Panc1 (cell line): ENCODE data around the gene MGMT.

Experiments used
- CTCF ChIP-seq: fragments of 450-650 bp; IDR thresholded peaks from 2 replicates; pipeline ENCODE4 v1.5.1; 2017; ENCODE audit warnings: mild to moderate bottlenecking
- POLR2AphosphoS5 ChIP-seq: IDR thresholded peaks from 2 replicates; pipeline ENCODE4 v1.6.1; 2012; ENCODE audit warnings: mild to moderate bottlenecking, low read depth, low read length, moderate library complexity
- TCF7L2 ChIP-seq: IDR thresholded peaks from 2 replicates; pipeline ENCODE4 v1.6.1; 2011; ENCODE audit warnings: mild to moderate bottlenecking, low read depth, low read length, inconsistent platforms

- TF ChIP-seq CTCF (no peak), POLR2AphosphoS5 (no peak), TCF7L2 (no peak)
Measured at GRCh38 chr10:129796710-129797420, 329.8 kb downstream of the MGMT start.
